Neural cell (in vitro differentiated cells): ENCODE data around the gene SCAI. TPM values are rescaled to one million over a fixed set of nuclear protein-coding genes. Genes with fewer than 3 reads are reported as not detected.
A peak's percentile ranks its signal among the peaks of the same experiment; 100 is the strongest.
"Not testable (repeated sequence)": the region's sequence is repeated elsewhere in the genome, so short reads cannot be mapped to it uniquely, and the experiment has no call there.

Source experiments
- H2AFZ ChIP-seq: fragments of 200-600, 300-800 bp; sonication (generic), shearing (Covaris generic); 2 replicates; pipeline ENCODE4 v1.6.0; 2014; ENCODE audit warnings: low read depth, mild to moderate bottlenecking, antibody characterized with exemption, low read length, moderate library complexity
- H3F3A ChIP-seq: fragments of 200-600 bp; shearing (Covaris generic); 2 replicates; pipeline ENCODE4 v1.6.1; 2016; ENCODE audit warnings: mild to moderate bottlenecking, moderate library complexity, mixed read lengths, antibody characterized with exemption, low read length; ENCODE audit not compliant: insufficient read depth, poor library complexity, severe bottlenecking
- H3K27ac ChIP-seq: fragments of 200-600, 300-800 bp; sonication (generic), shearing (Covaris generic); 2 replicates; pipeline ENCODE4 v1.5.1; 2014; ENCODE audit warnings: mild to moderate bottlenecking, low read length, moderate library complexity
- H3K27me3 ChIP-seq: fragments of 300-800, 200-600 bp; sonication (generic), shearing (Covaris generic); 2 replicates; pipeline ENCODE4 v1.6.0; 2014; ENCODE audit warnings: mild to moderate bottlenecking, low read depth, low read length, moderate library complexity; ENCODE audit not compliant: insufficient read depth
- H3K36me3 ChIP-seq: fragments of 300-800, 200-600 bp; sonication (generic), shearing (Covaris generic); 2 replicates; pipeline ENCODE4 v1.5.1; 2014; ENCODE audit warnings: mild to moderate bottlenecking, antibody characterized with exemption, low read length, moderate library complexity; ENCODE audit not compliant: insufficient read depth
- H3K4me2 ChIP-seq: fragments of 300-800, 200-600 bp; sonication (generic), shearing (Covaris generic); 2 replicates; pipeline ENCODE4 v1.6.0; 2014; ENCODE audit warnings: mild to moderate bottlenecking, low read length
- H3K4me3 ChIP-seq: fragments of 300-800, 200-600 bp; sonication (generic), shearing (Covaris generic); 2 replicates; pipeline ENCODE4 v1.5.1; 2014; ENCODE audit warnings: mild to moderate bottlenecking, low read length, moderate library complexity
- H3K79me2 ChIP-seq: fragments of 200-600 bp; shearing (Covaris generic); replicated peaks from 2 replicates; pipeline ENCODE4 v1.6.0; 2014; ENCODE audit warnings: mild to moderate bottlenecking, low read length, moderate library complexity; ENCODE audit not compliant: insufficient read depth
- H3K9ac ChIP-seq: fragments of 300-800, 200-600 bp; sonication (generic), shearing (Covaris generic); 2 replicates; pipeline ENCODE4 v1.6.1; 2016; ENCODE audit warnings: mild to moderate bottlenecking, low read length, mixed read lengths
- H3K9me2 ChIP-seq: fragments of 200-600 bp; shearing (Covaris generic); 2 replicates; pipeline ENCODE4 v1.6.1; 2016; ENCODE audit warnings: mild to moderate bottlenecking, low read length, mixed read lengths; ENCODE audit not compliant: insufficient read depth
- H3K9me3 ChIP-seq: fragments of 200-600, 300-800 bp; sonication (generic), shearing (Covaris generic); 2 replicates; pipeline ENCODE4 v1.6.1; 2016; ENCODE audit warnings: mild to moderate bottlenecking, mixed run types, low read length, moderate library complexity, mixed read lengths
- H4K20me1 ChIP-seq: fragments of 200-600 bp; shearing (Covaris generic); 2 replicates; pipeline ENCODE4 v1.6.1; 2016; ENCODE audit warnings: mild to moderate bottlenecking, mixed run types; ENCODE audit not compliant: insufficient read depth
- EP300 ChIP-seq: fragments of 450-650 bp; conservative IDR thresholded peaks from 2 replicates; pipeline ENCODE4 v1.6.1; 2014; ENCODE audit warnings: antibody characterized with exemption, mild to moderate bottlenecking, moderate library complexity; ENCODE audit not compliant: poor library complexity, severe bottlenecking
- EZH2 ChIP-seq: fragments of 200-600, 300-800 bp; shearing (Covaris generic), sonication (generic); IDR thresholded peaks from 2 replicates; pipeline ENCODE4 v1.6.1; 2014; ENCODE audit warnings: antibody characterized with exemption, low read length, borderline replicate concordance, mild to moderate bottlenecking; ENCODE audit not compliant: insufficient read depth, poor library complexity, severe bottlenecking
- MXI1 ChIP-seq: fragments of 450-650 bp; conservative IDR thresholded peaks from 2 replicates; pipeline ENCODE4 v1.6.1; 2014; ENCODE audit warnings: antibody characterized with exemption, mild to moderate bottlenecking; ENCODE audit not compliant: poor library complexity, severe bottlenecking
- POLR2AphosphoS5 ChIP-seq: IDR thresholded peaks from 2 replicates; pipeline ENCODE4 v1.6.1; 2012
- RAD21 ChIP-seq: fragments of 450-650 bp; conservative IDR thresholded peaks from 2 replicates; pipeline ENCODE4 v1.6.1; 2014; ENCODE audit warnings: antibody characterized with exemption, mild to moderate bottlenecking, moderate library complexity
- SMC3 ChIP-seq: fragments of 450-650 bp; conservative IDR thresholded peaks from 2 replicates; pipeline ENCODE4 v1.6.1; 2014; ENCODE audit warnings: antibody characterized with exemption, mild to moderate bottlenecking, moderate library complexity; ENCODE audit not compliant: poor library complexity
- TAF1 ChIP-seq: IDR thresholded peaks from 2 replicates; pipeline ENCODE4 v1.6.1; 2012; ENCODE audit warnings: low read depth
- polyA plus RNA-seq: library from polyadenylated mRNA; depleted of rRNA; stranded (reverse); fragments of >200 nt; gene quantifications from 2 replicates; pipeline ENCODE4 v1.2.3, GENCODE V29; 2014
- TF ChIP-seq, protein P1 (sequence below): IDR thresholded peaks from 2 replicates; pipeline ENCODE4 v1.6.1; 2012; ENCODE audit warnings: borderline replicate concordance
- TF ChIP-seq, protein P2 (sequence below): fragments of 450-650 bp; IDR thresholded peaks from 2 replicates; pipeline ENCODE4 v1.5.1; 2014; ENCODE audit warnings: antibody characterized with exemption, mild to moderate bottlenecking, moderate library complexity; ENCODE audit not compliant: poor library complexity, severe bottlenecking

The SCAI gene
- polyA plus RNA-seq, 1 donor from 2014 or later, result 43.2 TPM

DNA sequence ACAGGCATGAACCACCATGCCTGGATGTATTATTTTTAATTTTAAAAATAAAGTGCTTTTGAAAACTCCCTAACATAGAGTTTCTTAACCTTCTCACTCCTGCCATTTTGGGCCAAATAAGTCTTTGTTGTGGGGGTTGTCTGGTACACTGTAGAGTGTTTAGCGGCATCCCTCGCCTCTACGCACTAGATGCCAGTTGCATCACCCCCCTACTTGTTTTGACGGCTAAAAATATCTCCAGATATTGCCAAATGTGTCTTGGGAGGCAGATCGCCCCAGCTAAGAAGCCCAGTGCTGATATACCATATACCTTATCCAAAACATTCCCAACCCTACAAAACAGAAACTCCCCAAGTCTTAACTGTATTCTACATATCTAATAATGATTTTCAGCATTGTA is 54.6 kb downstream of the SCAI start:
- H3K9me3 ChIP-seq, result no peaks in the 10 kb centered on the region
- H3K9ac ChIP-seq, result no peak overlapping the region
- no peaks in the 10 kb centered on the region for H3F3A ChIP-seq
- no peaks in the 10 kb centered on the region for H3K9me2 ChIP-seq
- H3K27ac ChIP-seq, result no peak overlapping the region
- no peaks in the 10 kb centered on the region for H4K20me1 ChIP-seq
- no peak overlapping the region for H3K4me2 ChIP-seq
- no peaks in the 10 kb centered on the region for H3K27me3 ChIP-seq
- no peaks in the 10 kb centered on the region for H3K79me2 ChIP-seq
- TF ChIP-seq, protein P1, sequence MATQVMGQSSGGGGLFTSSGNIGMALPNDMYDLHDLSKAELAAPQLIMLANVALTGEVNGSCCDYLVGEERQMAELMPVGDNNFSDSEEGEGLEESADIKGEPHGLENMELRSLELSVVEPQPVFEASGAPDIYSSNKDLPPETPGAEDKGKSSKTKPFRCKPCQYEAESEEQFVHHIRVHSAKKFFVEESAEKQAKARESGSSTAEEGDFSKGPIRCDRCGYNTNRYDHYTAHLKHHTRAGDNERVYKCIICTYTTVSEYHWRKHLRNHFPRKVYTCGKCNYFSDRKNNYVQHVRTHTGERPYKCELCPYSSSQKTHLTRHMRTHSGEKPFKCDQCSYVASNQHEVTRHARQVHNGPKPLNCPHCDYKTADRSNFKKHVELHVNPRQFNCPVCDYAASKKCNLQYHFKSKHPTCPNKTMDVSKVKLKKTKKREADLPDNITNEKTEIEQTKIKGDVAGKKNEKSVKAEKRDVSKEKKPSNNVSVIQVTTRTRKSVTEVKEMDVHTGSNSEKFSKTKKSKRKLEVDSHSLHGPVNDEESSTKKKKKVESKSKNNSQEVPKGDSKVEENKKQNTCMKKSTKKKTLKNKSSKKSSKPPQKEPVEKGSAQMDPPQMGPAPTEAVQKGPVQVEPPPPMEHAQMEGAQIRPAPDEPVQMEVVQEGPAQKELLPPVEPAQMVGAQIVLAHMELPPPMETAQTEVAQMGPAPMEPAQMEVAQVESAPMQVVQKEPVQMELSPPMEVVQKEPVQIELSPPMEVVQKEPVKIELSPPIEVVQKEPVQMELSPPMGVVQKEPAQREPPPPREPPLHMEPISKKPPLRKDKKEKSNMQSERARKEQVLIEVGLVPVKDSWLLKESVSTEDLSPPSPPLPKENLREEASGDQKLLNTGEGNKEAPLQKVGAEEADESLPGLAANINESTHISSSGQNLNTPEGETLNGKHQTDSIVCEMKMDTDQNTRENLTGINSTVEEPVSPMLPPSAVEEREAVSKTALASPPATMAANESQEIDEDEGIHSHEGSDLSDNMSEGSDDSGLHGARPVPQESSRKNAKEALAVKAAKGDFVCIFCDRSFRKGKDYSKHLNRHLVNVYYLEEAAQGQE, result no peak
- TF ChIP-seq, protein P2, sequence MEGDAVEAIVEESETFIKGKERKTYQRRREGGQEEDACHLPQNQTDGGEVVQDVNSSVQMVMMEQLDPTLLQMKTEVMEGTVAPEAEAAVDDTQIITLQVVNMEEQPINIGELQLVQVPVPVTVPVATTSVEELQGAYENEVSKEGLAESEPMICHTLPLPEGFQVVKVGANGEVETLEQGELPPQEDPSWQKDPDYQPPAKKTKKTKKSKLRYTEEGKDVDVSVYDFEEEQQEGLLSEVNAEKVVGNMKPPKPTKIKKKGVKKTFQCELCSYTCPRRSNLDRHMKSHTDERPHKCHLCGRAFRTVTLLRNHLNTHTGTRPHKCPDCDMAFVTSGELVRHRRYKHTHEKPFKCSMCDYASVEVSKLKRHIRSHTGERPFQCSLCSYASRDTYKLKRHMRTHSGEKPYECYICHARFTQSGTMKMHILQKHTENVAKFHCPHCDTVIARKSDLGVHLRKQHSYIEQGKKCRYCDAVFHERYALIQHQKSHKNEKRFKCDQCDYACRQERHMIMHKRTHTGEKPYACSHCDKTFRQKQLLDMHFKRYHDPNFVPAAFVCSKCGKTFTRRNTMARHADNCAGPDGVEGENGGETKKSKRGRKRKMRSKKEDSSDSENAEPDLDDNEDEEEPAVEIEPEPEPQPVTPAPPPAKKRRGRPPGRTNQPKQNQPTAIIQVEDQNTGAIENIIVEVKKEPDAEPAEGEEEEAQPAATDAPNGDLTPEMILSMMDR, result no peak
- no peak for TF ChIP-seq EP300
- TF ChIP-seq RAD21, result no peak
- no peak for TF ChIP-seq TAF1
- TF ChIP-seq SMC3, result no peak
- TF ChIP-seq MXI1, result no peak
- no peak overlapping the region for H2AFZ ChIP-seq
- H3K36me3 ChIP-seq, result no peaks in the 10 kb centered on the region
- no peak overlapping the region for H3K4me3 ChIP-seq

DNA sequence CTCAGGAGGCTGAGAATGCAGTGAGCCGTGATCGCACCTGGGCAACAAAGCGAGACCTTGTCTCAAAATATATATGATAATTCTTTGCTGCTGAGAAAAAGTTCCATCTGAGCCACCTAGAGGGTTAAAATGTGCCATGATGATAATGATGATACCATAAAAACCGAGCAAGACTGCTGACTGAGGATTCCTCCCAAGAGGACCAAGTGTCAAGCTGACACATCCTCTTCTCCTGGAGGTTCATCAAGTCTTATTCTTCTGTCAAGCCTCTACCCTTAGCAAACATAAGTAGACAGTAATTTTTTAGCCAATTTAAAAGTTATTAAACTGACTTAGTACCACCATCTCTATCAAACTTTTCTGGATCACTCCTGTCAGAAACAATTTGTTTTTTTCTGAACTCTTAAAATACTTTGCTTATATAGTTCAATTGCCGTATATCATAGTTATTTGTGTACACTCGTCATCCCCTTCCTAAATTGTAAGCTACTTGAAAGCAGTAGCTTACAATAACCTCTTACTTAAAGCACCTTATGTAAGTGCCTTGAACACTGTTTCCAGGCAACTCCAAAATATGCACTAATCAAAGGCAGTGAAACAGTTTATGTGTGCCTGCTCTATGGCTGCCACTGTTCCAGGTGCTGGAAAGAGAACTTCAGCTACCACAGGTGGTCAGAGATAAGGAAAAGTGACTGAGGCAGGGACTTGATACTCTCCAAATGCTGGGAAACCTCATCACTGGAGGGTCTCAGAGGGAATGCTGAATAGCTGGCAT is 57.4 kb downstream of the SCAI start:
- Histone ChIP-seq H3K27ac (peak overlapping the region; percentile 37), H3K9ac (no peak overlapping the region), H2AFZ (no peak overlapping the region), H3F3A (no peaks in the 10 kb centered on the region), H4K20me1 (no peaks in the 10 kb centered on the region), H3K36me3 (no peaks in the 10 kb centered on the region), H3K4me3 (peak overlapping the region; percentile 17), H3K9me2 (no peaks in the 10 kb centered on the region), H3K4me2 (no peak overlapping the region), H3K9me3 (no peaks in the 10 kb centered on the region), H3K27me3 (no peaks in the 10 kb centered on the region), H3K79me2 (no peaks in the 10 kb centered on the region)
- TF ChIP-seq RAD21 (no peak), SMC3 (no peak), EZH2 (no peak), MXI1 (no peak), POLR2AphosphoS5 (peak; percentile 52), TAF1 (no peak), EP300 (peak; percentile 60)
- TF ChIP-seq, protein P1, result no peak
- TF ChIP-seq, protein P2, result no peak

DNA sequence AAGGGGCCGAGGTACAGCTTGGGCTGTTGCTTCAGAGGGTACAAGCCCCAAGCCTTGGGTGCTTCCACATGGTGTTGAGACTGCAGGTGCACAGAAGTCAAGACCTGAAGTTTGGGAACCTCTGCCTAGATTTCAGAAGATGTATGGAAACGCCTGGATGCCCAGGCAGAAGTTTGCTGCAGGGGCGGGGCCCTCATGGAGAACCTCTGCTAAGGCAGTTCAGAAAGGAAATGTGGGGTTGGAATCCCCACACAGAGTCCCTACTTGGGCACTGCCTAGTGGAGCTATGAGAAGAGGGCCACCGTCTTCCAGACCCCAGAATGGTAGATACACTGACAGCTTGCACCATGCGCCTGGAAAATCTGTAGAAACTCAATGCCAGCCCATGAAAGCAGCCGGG is 61.1 kb downstream of the SCAI start:
- not testable (repeated sequence) for H3K9me3 ChIP-seq, H3F3A ChIP-seq, H3K4me2 ChIP-seq

More for the DNA sequence above, 61.1 kb downstream of the SCAI start:
- H3K9ac ChIP-seq, H3K79me2 ChIP-seq, H3K36me3 ChIP-seq, H3K4me3 ChIP-seq, H3K9me2 ChIP-seq, H3K27ac ChIP-seq, H2AFZ ChIP-seq, H4K20me1 ChIP-seq, H3K27me3 ChIP-seq: not testable (repeated sequence)
